Upper lobe of left lung (tissue), 4 donors: ENCODE data around the gene ANKRD17.

Source experiments
- POLR2A ChIP-seq, 4 donors: fragments of 450-650 bp; IDR thresholded peaks; one replicate each; pipeline ENCODE4 v1.5.1; 2016 to 2017; ENCODE audit warnings: antibody characterized with exemption in 4 of 4, mild to moderate bottlenecking in 2 of 4
- POLR2AphosphoS5 ChIP-seq, 2 donors: sonication (generic); formaldehyde crosslinking; IDR thresholded peaks; one replicate each; pipeline ENCODE4 v1.5.1; 2017; ENCODE audit warnings: antibody characterized with exemption in 2 of 2
- TF ChIP-seq, protein P1 (sequence below), 6 experiments: fragments of 450-650 bp in 4 of 6; fragments of 200-600 bp in 2 of 6; sonication (generic) in 2 of 6; IDR thresholded peaks; one replicate each; pipeline ENCODE4 v1.5.1; 2016 to 2019; ENCODE audit warnings: antibody characterized with exemption in 6 of 6

- no peak for TF ChIP-seq POLR2A (IDR thresholded peaks at IDR 0.05)
- TF ChIP-seq, protein P1, sequence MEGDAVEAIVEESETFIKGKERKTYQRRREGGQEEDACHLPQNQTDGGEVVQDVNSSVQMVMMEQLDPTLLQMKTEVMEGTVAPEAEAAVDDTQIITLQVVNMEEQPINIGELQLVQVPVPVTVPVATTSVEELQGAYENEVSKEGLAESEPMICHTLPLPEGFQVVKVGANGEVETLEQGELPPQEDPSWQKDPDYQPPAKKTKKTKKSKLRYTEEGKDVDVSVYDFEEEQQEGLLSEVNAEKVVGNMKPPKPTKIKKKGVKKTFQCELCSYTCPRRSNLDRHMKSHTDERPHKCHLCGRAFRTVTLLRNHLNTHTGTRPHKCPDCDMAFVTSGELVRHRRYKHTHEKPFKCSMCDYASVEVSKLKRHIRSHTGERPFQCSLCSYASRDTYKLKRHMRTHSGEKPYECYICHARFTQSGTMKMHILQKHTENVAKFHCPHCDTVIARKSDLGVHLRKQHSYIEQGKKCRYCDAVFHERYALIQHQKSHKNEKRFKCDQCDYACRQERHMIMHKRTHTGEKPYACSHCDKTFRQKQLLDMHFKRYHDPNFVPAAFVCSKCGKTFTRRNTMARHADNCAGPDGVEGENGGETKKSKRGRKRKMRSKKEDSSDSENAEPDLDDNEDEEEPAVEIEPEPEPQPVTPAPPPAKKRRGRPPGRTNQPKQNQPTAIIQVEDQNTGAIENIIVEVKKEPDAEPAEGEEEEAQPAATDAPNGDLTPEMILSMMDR (IDR thresholded peaks at IDR 0.05), result no peak
- TF ChIP-seq POLR2AphosphoS5 (IDR thresholded peaks at IDR 0.05), result no peak
Observed at GRCh38 chr4:73098713-73099112, 159.9 kb downstream of the ANKRD17 start.
